Right lobe of liver (tissue), 6 donors: Measurements from ENCODE around the gene EHD2. TPM values are rescaled to one million over a fixed set of nuclear protein-coding genes. Genes with fewer than 3 reads are reported as not detected.
"Not testable (repeated sequence)": the region's sequence is repeated elsewhere in the genome, so short reads cannot be mapped to it uniquely, and the experiment has no call there.

Source experiments
- ATAC-seq, 4 donors: fragments of 200-7000 bp; cut with Tn5 transposase; one replicate each; pipeline ENCODE4 v1.9.1; 2020; ENCODE audit warnings: mild to moderate bottlenecking in 4 of 4, moderate library complexity in 4 of 4
- DNase-seq, 3 donors: peaks; one replicate each; pipeline ENCODE4 v3.0.0-alpha.2; 2020
- H3K27ac ChIP-seq, 3 donors: fragments of 200-600 bp; one replicate each; pipeline ENCODE4 v1.8.0; 2022
- H3K27me3 ChIP-seq, 2 donors: fragments of 200-600 bp; one replicate each; pipeline ENCODE4 v1.8.0; 2022
- H3K36me3 ChIP-seq, 4 donors: fragments of 200-600 bp; sonication (generic) in 1 of 4; one replicate each; pipeline versions ENCODE4 v1.5.1 to v1.8.0; 2017 to 2022; ENCODE audit warnings: control low read depth in 1 of 4
- H3K4me1 ChIP-seq, 4 donors: fragments of 200-600 bp; sonication (generic) in 1 of 4; one replicate each; pipeline versions ENCODE4 v1.5.1 to v1.8.0; 2017 to 2022; ENCODE audit warnings: control low read depth in 1 of 4
- H3K4me3 ChIP-seq, 3 donors: fragments of 200-600 bp; one replicate each; pipeline ENCODE4 v1.8.0; 2022
- H3K9me3 ChIP-seq, 4 donors: fragments of 200-600 bp; sonication (generic) in 1 of 4; one replicate each; pipeline versions ENCODE4 v1.5.1 to v1.8.0; 2017 to 2022; ENCODE audit warnings: control low read depth in 1 of 4
- CTCF ChIP-seq, 4 donors: fragments of 200-600 bp in 3 of 4; fragments of 450-650 bp in 1 of 4; IDR thresholded peaks; one replicate each; pipeline versions ENCODE4 v1.5.1 to v1.8.0; 2016 to 2022; ENCODE audit warnings: antibody characterized with exemption in 4 of 4, mild to moderate bottlenecking in 2 of 4
- POLR2A ChIP-seq: fragments of 450-650 bp; IDR thresholded peaks from one replicate; pipeline ENCODE4 v1.6.1; 2017; ENCODE audit warnings: antibody characterized with exemption, mild to moderate bottlenecking
- WGBS: methylation state at CpG from one replicate; pipeline ENCODE4 v1.1.6; 2018; ENCODE audit warnings: low coverage, low lambda C conversion rate; ENCODE audit not compliant: insufficient coverage; ENCODE audit errors: missing lambda C conversion rate; 5-methylcytosine and 5-hydroxymethylcytosine counted together
- intact Hi-C, 2 donors: fragments of 100-400 bp; cut with DNase I; formaldehyde crosslinking; loops; one replicate each; pipeline versions ENCODE4 v1.11.2 to v1.14.1; 2022
- total RNA-seq, 6 experiments: library from RNA; depleted of rRNA in 2 of 6; stranded (reverse); fragments of >200 nt in 2 of 6; fragmentation: NEBNext Ultra II Directional in 3 of 6; extraction: Animal tissue kit (Norgen Biotek cat#: 25700) in 3 of 6; gene quantifications; one replicate each; pipeline versions ENCODE4 v1.1.0 to v1.2.4, GENCODE V29; 2016 to 2023
- donor health status: DM: no; HTN: yes; CAD: no.
- donor health status: DM: no; HTN: no; CAD: no.
- donor health status: DM: no; HTN: no; CAD: no.
- donor health status: DM: no; HTN: yes; CAD: no.
- donor health status: DM: no; HTN: yes; CAD: no.

The EHD2 gene
- total RNA-seq, 6 experiments from 2014 or later = 3.6 to 20.2 (median 12.8) TPM

DNA sequence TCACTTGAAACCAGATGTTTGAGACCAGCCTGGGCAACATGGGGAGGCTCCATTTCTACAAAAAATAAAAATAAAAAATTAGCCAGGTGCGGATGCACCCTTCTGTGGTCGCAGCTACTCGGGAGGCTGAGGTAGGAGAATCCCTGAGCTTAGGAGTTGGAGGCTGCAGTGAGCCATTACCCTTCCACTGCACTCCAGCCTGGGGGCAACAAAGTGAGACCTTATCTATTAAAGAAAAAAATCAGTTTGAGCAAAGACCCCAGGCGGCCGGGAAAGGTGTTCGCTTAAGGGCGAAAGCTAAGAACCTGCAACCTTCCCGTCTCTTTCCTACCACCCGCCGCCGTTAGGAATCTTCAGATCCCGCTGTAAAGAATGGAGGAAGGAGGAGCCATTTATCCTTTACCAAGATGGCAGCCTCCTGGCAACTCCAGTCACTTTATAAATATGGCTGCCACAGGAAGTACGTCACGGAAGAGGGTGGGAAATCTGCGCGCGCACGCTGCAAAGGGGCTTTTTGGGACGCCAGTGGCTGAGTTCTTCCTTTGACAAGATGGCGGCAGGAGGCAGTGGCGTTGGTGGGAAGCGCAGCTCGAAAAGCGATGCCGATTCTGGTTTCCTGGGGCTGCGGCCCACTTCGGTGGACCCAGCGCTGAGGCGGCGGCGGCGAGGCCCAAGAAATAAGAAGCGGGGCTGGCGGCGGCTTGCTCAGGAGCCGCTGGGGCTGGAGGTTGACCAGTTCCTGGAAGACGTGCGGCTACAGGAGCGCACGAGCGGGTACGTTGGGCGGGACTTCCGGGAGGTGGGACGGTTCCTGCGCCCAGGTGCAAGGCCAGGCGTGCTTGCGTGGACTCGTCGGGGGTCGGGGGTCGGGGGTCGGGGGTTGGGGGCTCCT, 32.0 kb downstream of the EHD2 start, which contains the start of gene NOP53:
NOP53 (plus strand) TSS at position 537 of the 892 bp plus-strand sequence; CDS start at position 551, 14 bp downstream.
- H3K9me3 ChIP-seq = no peaks in the 10 kb centered on the region
- DNase-seq (peak; percentile 96 to 98 (median 96)), ATAC-seq (peak; percentile 60 to 75 (median 63))
- peak within 1 kb of the TSS; percentile 74 to 95 (median 85) for H3K4me3 ChIP-seq
- H3K4me1 ChIP-seq = peaks cover 0 to 26% (median 9%) of the 10 kb centered on the region in 4 donors
- intact Hi-C loops = no loop called here
- peak; percentile 78 for TF ChIP-seq POLR2A
- TF ChIP-seq CTCF (IDR thresholded peaks at IDR 0.05) = no peak
- H3K36me3 ChIP-seq = peaks cover 0 to 19% (median 12%) of the 10 kb centered on the region in 4 donors
- H3K27ac ChIP-seq = peak within 1 kb of the TSS; percentile 94 to 98 (median 96)
- no peaks in the 10 kb centered on the region for H3K27me3 ChIP-seq
- 8% methylated on average over 21 of the region's 53 CpGs for WGBS

- ATAC-seq, H3K27me3 ChIP-seq, intact Hi-C loops, H3K9me3 ChIP-seq, DNase-seq: not testable (repeated sequence)
- Histone ChIP-seq H3K27ac (peak overlapping the region in 2 of 3 donors; percentile 96 to 98), H3K36me3 (peaks cover 0 to 27% (median 20%) of the 10 kb centered on the region in 4 donors), H3K4me1 (peaks cover 0 to 26% (median 9%) of the 10 kb centered on the region in 4 donors), H3K4me3 (peak overlapping the region; percentile 74 to 95 (median 85))
- WGBS = 27% methylated on average over 5 of the region's 17 CpGs
Observed at GRCh38 chr19:47746129-47746528, 32.9 kb downstream of the EHD2 start.

- no peak for DNase-seq
- H3K4me1 ChIP-seq = peaks cover 0 to 19% (median 7%) of the 10 kb centered on the region in 4 donors
- WGBS = 80% methylated on average over 2 of the region's 3 CpGs
- no peak overlapping the region for H3K4me3 ChIP-seq
- no peak for ATAC-seq
- intact Hi-C loops = no loop called here
- peaks cover 0 to 55% (median 39%) of the 10 kb centered on the region in 4 donors for H3K36me3 ChIP-seq
- no peaks in the 10 kb centered on the region for H3K27me3 ChIP-seq
- TF ChIP-seq POLR2A (no peak), CTCF (IDR thresholded peaks at IDR 0.05) (no peak)
- no peak overlapping the region for H3K27ac ChIP-seq
- H3K9me3 ChIP-seq = no peaks in the 10 kb centered on the region
Observed at GRCh38 chr19:47749326-47749725, 36.1 kb downstream of the EHD2 start.

DNA sequence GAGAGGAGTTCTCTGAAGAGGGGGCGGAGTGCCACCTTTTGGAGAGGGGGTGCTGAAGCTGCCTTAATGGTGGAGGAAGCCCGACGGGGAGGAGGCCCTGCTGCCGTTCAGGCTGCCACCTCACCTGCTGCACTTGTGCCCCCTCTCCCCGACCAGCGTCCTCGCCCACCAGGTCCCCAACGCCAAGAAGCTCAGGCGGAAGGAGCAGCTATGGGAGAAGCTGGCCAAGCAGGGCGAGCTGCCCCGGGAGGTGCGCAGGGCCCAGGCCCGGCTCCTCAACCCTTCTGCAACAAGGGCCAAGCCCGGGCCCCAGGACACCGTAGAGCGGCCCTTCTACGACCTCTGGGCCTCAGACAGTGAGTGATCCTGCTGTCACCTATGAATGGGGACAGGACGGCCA, 37.5 kb downstream of the EHD2 start:
- ATAC-seq (no peak), DNase-seq (no peak)
- no CpG with 5 or more reads among the region's 18 CpGs for WGBS
- intact Hi-C loops = no loop called here
- Histone ChIP-seq H3K36me3 (peaks cover 0 to 63% (median 40%) of the 10 kb centered on the region in 4 donors), H3K27ac (no peak overlapping the region), H3K4me1 (peaks cover 0 to 14% (median 6%) of the 10 kb centered on the region in 4 donors), H3K27me3 (no peaks in the 10 kb centered on the region), H3K4me3 (no peak overlapping the region), H3K9me3 (no peaks in the 10 kb centered on the region)
- TF ChIP-seq CTCF (IDR thresholded peaks at IDR 0.05) (no peak), POLR2A (no peak)
